ENCODE data around the gene RPS26. TPM values are rescaled to one million over a fixed set of nuclear protein-coding genes. Genes with fewer than 3 reads are reported as not detected.
"Not testable (repeated sequence)": the region's sequence is repeated elsewhere in the genome, so short reads cannot be mapped to it uniquely, and the experiment has no call there.

RPS26 gene
- total RNA-seq, 4 donors from 2014 or later: 283 to 2,670 (median 937) TPM

DNA sequence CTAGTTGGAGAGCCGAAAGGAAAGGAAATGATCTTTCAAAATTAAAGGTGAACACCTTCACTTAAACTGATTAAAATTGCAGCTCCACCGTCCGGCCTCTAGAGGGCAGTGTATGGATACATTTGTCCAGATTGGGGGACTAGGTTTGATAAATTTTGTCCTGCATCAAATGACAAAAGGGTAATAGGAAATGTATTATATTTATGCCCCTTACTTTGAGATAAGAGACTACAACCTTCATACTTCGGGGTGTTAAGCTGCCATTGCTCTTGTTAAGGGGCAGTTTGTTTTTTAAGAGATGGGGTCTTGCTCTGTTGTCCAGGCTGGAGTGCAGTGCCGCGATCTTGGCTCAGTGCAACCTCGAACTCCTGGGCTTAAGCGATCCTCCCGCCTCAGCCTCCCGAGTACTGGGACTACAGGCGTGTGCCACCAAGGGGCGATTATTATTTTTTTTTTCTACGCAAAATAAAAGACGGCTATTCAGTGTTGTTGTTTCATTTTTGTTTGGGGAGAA, 45.5 kb upstream of the RPS26 start:
- intact Hi-C loops (cut with DNase I; ENCODE audit: low total_unique reads): no loop called here
- in situ Hi-C loops (cut with MboI; ENCODE audit: low pct_ligation_motif_present in 1 of 4, low pct_unique_long_range_greater_than_20kb in 1 of 4, low sequenced_read_pairs in 3 of 4): loop anchor here in 1 of 4 donors (10.0 kb wide), 1 partner anchor 49 kb away; the partner anchor contains the start of gene RPS26
- TF ChIP-seq, protein P1, sequence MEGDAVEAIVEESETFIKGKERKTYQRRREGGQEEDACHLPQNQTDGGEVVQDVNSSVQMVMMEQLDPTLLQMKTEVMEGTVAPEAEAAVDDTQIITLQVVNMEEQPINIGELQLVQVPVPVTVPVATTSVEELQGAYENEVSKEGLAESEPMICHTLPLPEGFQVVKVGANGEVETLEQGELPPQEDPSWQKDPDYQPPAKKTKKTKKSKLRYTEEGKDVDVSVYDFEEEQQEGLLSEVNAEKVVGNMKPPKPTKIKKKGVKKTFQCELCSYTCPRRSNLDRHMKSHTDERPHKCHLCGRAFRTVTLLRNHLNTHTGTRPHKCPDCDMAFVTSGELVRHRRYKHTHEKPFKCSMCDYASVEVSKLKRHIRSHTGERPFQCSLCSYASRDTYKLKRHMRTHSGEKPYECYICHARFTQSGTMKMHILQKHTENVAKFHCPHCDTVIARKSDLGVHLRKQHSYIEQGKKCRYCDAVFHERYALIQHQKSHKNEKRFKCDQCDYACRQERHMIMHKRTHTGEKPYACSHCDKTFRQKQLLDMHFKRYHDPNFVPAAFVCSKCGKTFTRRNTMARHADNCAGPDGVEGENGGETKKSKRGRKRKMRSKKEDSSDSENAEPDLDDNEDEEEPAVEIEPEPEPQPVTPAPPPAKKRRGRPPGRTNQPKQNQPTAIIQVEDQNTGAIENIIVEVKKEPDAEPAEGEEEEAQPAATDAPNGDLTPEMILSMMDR (IDR thresholded peaks at IDR 0.05): peak; percentile 86 to 94 (median 89)
- TF ChIP-seq POLR2AphosphoS5 (IDR thresholded peaks at IDR 0.05): peak in 1 of 3 donors; percentile 4
- no peak for TF ChIP-seq POLR2A (IDR thresholded peaks at IDR 0.05)
- peaks cover 0 to 32% (median 12%) of the 10 kb centered on the region in 4 donors for H3K36me3 ChIP-seq
- H3K9me3 ChIP-seq: no peaks in the 10 kb centered on the region
- H3K27me3 ChIP-seq: no peaks in the 10 kb centered on the region
- peak overlapping the region; percentile 87 to 92 (median 90) for H3K27ac ChIP-seq
- DNase-seq: peak; percentile 67
- 6 to 24% methylated on average over 7 to 14 of the region's 14 CpGs for WGBS, 2 donors (ENCODE audit: low coverage in 1 of 2)
- peak overlapping the region in 3 of 4 donors; percentile 55 to 67 (median 58) for H3K4me3 ChIP-seq
- H3K4me1 ChIP-seq: peaks cover 0 to 35% (median 23%) of the 10 kb centered on the region in 4 donors

DNA sequence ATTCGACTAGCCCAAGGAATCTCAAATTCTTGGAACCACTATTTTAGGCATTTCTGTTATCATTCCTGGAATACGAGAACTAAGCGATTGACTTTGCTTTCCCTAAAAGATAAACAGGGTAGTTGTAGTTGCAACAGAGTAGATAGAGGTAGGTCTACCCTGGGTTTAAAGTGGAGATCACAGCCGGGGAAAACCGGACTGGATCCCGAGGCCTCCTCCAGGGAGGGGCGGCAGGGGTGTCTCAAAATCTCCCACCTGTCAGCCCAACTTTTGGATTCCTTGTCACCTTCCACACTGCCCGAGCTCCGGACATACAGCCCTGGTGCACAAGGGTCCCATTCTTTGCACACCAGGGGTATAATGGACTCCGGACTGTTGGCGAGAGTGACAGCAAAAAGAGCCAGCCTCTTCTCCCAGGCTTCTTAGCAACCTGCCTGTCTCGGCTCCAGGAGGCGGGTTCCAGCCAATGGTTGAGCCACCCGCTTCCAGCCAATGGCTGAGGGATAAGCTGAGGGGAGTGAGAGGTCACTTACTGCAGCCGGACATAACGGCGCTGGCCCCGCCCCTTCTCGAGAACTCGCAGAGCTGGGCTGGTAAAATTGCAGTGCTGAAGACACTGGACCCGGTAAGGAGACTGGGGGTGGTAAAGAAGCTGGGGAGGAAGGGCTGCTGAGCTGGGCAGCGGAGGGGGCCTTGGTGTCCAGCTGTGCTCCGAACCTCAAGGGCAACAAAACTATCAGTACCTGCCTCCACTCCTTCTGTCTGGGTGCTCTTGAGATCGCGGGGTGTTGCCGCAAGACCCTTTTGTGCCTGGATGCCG, 44.8 kb upstream of the RPS26 start, which contains the start of gene SUOX:
TSS of gene SUOX (plus strand) at position 562 of the 820 bp plus-strand sequence. CDS start 4,946 bp downstream, outside the sequence.
- H3K4me1 ChIP-seq: peaks cover 0 to 40% (median 26%) of the 10 kb centered on the region in 4 donors
- peak within 1 kb of the TSS; percentile 87 to 92 (median 90) for H3K27ac ChIP-seq
- in situ Hi-C loops (cut with MboI; ENCODE audit: low pct_ligation_motif_present in 1 of 4, low pct_unique_long_range_greater_than_20kb in 1 of 4, low sequenced_read_pairs in 3 of 4) (loop anchor here in 1 of 4 donors (10.0 kb wide), 1 partner anchor 48 kb away; the partner anchor contains the start of gene RPS26), intact Hi-C loops (cut with DNase I; ENCODE audit: low total_unique reads) (no loop called here)
- peaks cover 0 to 25% (median 9%) of the 10 kb centered on the region in 4 donors for H3K36me3 ChIP-seq
- no peaks in the 10 kb centered on the region for H3K27me3 ChIP-seq
- peak; percentile 76 to 90 (median 83) for TF ChIP-seq POLR2AphosphoS5 (IDR thresholded peaks at IDR 0.05)
- TF ChIP-seq, protein P1 (IDR thresholded peaks at IDR 0.05): no peak
- no peak for TF ChIP-seq EP300 (IDR thresholded peaks at IDR 0.05; ENCODE audit: low read depth)
- peak; percentile 83 for TF ChIP-seq POLR2A (IDR thresholded peaks at IDR 0.05)
- no peaks in the 10 kb centered on the region for H3K9me3 ChIP-seq
- H3K4me3 ChIP-seq: peak within 1 kb of the TSS; percentile 54 to 67 (median 56)
- DNase-seq: peak; percentile 97
- 0 to 3% methylated on average over 4 to 27 of the region's 27 CpGs for WGBS, 2 donors (ENCODE audit: low coverage in 1 of 2)

DNA sequence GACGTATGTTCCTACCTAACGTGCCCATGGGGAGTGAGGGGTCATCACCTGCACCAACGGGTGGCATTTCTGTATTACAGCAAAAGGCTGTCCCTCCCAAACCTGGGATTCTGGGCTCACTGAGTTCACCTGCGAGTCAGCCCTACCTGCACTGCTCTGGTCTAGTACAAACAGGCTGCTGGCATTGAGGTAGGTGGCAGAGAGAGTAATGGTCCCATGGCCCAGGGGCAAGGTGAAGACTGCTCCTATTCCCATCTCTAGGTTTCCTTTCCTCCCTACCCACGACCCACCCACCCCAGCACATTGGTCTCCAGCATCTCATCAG, 44.2 kb upstream of the RPS26 start:
- no peak for DNase-seq
- WGBS, 2 donors (ENCODE audit: low coverage in 1 of 2): 3% methylated on average over 5 of the region's 5 CpGs; no CpG with 5 or more reads in 1 of the 2 donors
- Histone ChIP-seq H3K9me3 (no peaks in the 10 kb centered on the region), H3K27me3 (no peaks in the 10 kb centered on the region), H3K27ac (peak overlapping the region; percentile 87 to 92 (median 90)), H3K4me3 (peak overlapping the region; percentile 54 to 67 (median 56)), H3K36me3 (peaks cover 0 to 19% (median 4%) of the 10 kb centered on the region in 4 donors), H3K4me1 (peaks cover 0 to 40% (median 26%) of the 10 kb centered on the region in 4 donors)
- in situ Hi-C loops (cut with MboI; ENCODE audit: low pct_ligation_motif_present in 1 of 4, low pct_unique_long_range_greater_than_20kb in 1 of 4, low sequenced_read_pairs in 3 of 4): loop anchor here in 1 of 4 donors (10.0 kb wide), 1 partner anchor 47 kb away; the partner anchor contains the start of gene RPS26
- TF ChIP-seq POLR2A (IDR thresholded peaks at IDR 0.05) (no peak), POLR2AphosphoS5 (IDR thresholded peaks at IDR 0.05) (no peak), EP300 (IDR thresholded peaks at IDR 0.05; ENCODE audit: low read depth) (no peak)
- TF ChIP-seq, protein P1 (IDR thresholded peaks at IDR 0.05): no peak
- intact Hi-C loops (cut with DNase I; ENCODE audit: low total_unique reads): no loop called here

DNA sequence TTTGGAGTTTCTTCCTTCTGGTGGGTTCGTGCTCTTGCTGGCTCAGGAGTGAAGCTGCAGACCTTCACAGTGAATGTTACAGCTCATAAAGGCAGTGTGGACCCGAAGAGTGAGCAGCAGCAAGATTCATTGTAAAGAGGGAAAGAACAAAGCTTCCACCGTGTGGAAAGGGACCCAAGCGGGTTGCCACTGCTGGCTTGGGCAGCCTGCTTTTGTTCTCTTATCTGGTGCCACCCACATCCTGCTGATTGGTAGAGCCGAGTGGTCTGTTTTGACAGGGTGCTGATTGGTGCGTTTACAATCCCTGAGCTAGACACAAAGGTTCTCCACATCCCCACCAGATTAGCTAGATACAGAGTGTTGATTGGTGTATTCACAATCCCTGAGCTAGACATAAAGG, 42.2 kb upstream of the RPS26 start:
- H3K27ac ChIP-seq; H3K9me3 ChIP-seq; H3K36me3 ChIP-seq; DNase-seq; H3K27me3 ChIP-seq; intact Hi-C loops (cut with DNase I; ENCODE audit: low total_unique reads); H3K4me3 ChIP-seq: not testable (repeated sequence)
- peaks cover 0 to 40% (median 26%) of the 10 kb centered on the region in 4 donors for H3K4me1 ChIP-seq
- in situ Hi-C loops (cut with MboI; ENCODE audit: low pct_ligation_motif_present in 1 of 4, low pct_unique_long_range_greater_than_20kb in 1 of 4, low sequenced_read_pairs in 3 of 4): loop anchor here in 1 of 4 donors (10.0 kb wide), 1 partner anchor 45 kb away; the partner anchor contains the start of gene RPS26
- WGBS, 2 donors (ENCODE audit: low coverage in 1 of 2): 78% methylated on average over 6 of the region's 6 CpGs; no CpG with 5 or more reads in 1 of the 2 donors

DNA sequence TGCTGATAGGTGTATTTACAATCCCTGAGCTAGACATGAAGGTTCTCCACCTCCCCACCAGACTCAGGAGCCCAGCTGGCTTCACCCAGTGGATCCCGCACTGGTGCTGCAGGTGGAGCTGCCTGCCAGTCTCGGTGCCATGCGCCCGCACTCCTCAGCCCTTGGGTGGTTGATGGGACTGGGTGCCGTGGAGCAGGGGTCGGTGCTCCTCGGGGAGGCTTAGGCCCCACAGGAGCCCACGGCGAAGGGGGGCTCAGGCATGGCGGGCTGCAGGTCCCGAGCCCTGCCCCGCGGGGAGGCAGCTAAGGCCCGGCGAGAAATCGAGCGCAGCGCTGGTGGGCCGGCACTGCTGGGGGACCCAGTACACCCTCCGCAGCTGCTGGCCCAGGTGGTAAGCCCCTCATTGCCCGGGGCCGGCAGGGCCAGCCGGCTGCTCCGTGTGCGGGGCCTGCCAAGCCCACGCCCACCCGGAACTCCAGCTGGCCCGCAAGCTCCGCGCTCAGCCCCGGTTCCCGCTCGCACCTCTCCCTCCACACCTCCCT, 41.6 kb upstream of the RPS26 start:
- intact Hi-C loops (cut with DNase I; ENCODE audit: low total_unique reads); H3K4me3 ChIP-seq; H3K36me3 ChIP-seq; DNase-seq; H3K9me3 ChIP-seq; H3K27me3 ChIP-seq: not testable (repeated sequence)
- Histone ChIP-seq H3K4me1 (peaks cover 0 to 40% (median 26%) of the 10 kb centered on the region in 4 donors), H3K27ac (peak overlapping the region in 3 of 4 donors; percentile 51 to 74 (median 66))
- in situ Hi-C loops (cut with MboI; ENCODE audit: low pct_ligation_motif_present in 1 of 4, low pct_unique_long_range_greater_than_20kb in 1 of 4, low sequenced_read_pairs in 3 of 4): loop anchor here in 1 of 4 donors (10.0 kb wide), 1 partner anchor 45 kb away; the partner anchor contains the start of gene RPS26
- WGBS, 2 donors (ENCODE audit: low coverage in 1 of 2): 90% methylated on average over 33 of the region's 33 CpGs; no CpG with 5 or more reads in 1 of the 2 donors
